Gastroesophageal sphincter (tissue), 3 donors: ENCODE results near the gene BANP.

Experiments used
- POLR2AphosphoS5 ChIP-seq: sonication (generic); formaldehyde crosslinking; IDR thresholded peaks from one replicate; pipeline ENCODE4 v1.6.1; 2017; ENCODE audit warnings: antibody characterized with exemption
- TF ChIP-seq, protein P1 (sequence below), 4 experiments: fragments of 200-600 bp in 2 of 4; fragments of 450-650 bp in 2 of 4; sonication (generic) in 1 of 4; IDR thresholded peaks; one replicate each; pipeline ENCODE4 v1.5.1; 2017 to 2019; ENCODE audit warnings: antibody characterized with exemption in 4 of 4, mild to moderate bottlenecking in 2 of 4, moderate library complexity in 2 of 4

DNA sequence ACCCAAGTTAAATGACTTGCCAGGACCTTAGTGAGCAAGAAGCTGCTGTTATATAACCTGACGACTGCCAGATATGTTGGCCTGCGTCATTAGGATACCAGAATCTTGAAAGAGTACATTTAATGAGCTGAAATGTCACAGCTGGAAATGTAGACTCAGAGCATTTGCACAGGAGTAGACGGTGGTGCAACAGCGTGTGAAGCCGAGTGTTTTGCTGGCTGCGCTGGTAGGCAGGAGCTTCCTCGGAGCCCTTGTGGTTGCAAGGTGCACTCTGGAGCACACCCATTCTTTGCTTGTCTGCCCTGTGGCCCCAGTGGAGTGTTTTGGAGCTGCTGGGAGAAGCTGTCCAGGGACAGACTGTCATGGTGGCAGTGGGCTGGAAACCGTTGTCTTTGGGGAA, 79.3 kb downstream of the BANP start:
- TF ChIP-seq, protein P1, sequence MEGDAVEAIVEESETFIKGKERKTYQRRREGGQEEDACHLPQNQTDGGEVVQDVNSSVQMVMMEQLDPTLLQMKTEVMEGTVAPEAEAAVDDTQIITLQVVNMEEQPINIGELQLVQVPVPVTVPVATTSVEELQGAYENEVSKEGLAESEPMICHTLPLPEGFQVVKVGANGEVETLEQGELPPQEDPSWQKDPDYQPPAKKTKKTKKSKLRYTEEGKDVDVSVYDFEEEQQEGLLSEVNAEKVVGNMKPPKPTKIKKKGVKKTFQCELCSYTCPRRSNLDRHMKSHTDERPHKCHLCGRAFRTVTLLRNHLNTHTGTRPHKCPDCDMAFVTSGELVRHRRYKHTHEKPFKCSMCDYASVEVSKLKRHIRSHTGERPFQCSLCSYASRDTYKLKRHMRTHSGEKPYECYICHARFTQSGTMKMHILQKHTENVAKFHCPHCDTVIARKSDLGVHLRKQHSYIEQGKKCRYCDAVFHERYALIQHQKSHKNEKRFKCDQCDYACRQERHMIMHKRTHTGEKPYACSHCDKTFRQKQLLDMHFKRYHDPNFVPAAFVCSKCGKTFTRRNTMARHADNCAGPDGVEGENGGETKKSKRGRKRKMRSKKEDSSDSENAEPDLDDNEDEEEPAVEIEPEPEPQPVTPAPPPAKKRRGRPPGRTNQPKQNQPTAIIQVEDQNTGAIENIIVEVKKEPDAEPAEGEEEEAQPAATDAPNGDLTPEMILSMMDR (IDR thresholded peaks at IDR 0.05) = no peak
- no peak for TF ChIP-seq POLR2AphosphoS5
